ENCODE results near the gene SORCS3. TPM values are rescaled to one million over a fixed set of nuclear protein-coding genes. Genes with fewer than 3 reads are reported as not detected.

SORCS3 gene
- total and polyA plus RNA-seq, 11 donors: 0.03 to 0.19 (median 0.05) TPM; not detected in 8

GRCh38 chr10:105001269-105001668 lies 360.2 kb downstream of the SORCS3 start:
- ATAC-seq: no peak
- Histone ChIP-seq H3K4me3 (no peak overlapping the region), H3K4me1 (no peaks in the 10 kb centered on the region), H3K9me3 (no peaks in the 10 kb centered on the region), H3K36me3 (no peaks in the 10 kb centered on the region), H3K27me3 (no peaks in the 10 kb centered on the region), H3K27ac (no peak overlapping the region)
- TF ChIP-seq CTCF (IDR thresholded peaks at IDR 0.05): no peak
- no peak for TF ChIP-seq POLR2A (IDR thresholded peaks at IDR 0.05)
- WGBS, 4 donors: 82 to 90% (median 86%) methylated on average over 2 of the region's 2 CpGs
- no peak for DNase-seq
- intact Hi-C loops (cut with DNase I): no loop called here

- H3K4me1 ChIP-seq: no peaks in the 10 kb centered on the region
- 27 to 63% (median 50%) methylated on average over 2 of the region's 2 CpGs for WGBS, 4 donors
- intact Hi-C loops (cut with DNase I): no loop called here
- H3K9me3 ChIP-seq: no peaks in the 10 kb centered on the region
- TF ChIP-seq CTCF (IDR thresholded peaks at IDR 0.05) (no peak), POLR2A (IDR thresholded peaks at IDR 0.05) (no peak)
- no peak for ATAC-seq
- no peak overlapping the region for H3K4me3 ChIP-seq
- H3K36me3 ChIP-seq: no peaks in the 10 kb centered on the region
- H3K27me3 ChIP-seq: no peaks in the 10 kb centered on the region
- DNase-seq: no peak
- no peak overlapping the region for H3K27ac ChIP-seq
Measured at GRCh38 chr10:105010411-105011121, 369.5 kb downstream of the SORCS3 start.

GRCh38 chr10:105017116-105017515 lies 376.0 kb downstream of the SORCS3 start:
- no peak for ATAC-seq
- H3K4me3 ChIP-seq: no peak overlapping the region
- H3K27me3 ChIP-seq: no peaks in the 10 kb centered on the region
- no peak overlapping the region for H3K27ac ChIP-seq
- intact Hi-C loops (cut with DNase I): no loop called here
- H3K36me3 ChIP-seq: no peaks in the 10 kb centered on the region
- TF ChIP-seq CTCF (IDR thresholded peaks at IDR 0.05) (no peak), POLR2A (IDR thresholded peaks at IDR 0.05) (no peak)
- H3K4me1 ChIP-seq: no peaks in the 10 kb centered on the region
- 41 to 91% (median 77%) methylated on average over 2 of the region's 2 CpGs for WGBS, 4 donors
- DNase-seq: no peak
- no peaks in the 10 kb centered on the region for H3K9me3 ChIP-seq

- no peak for TF ChIP-seq CTCF (IDR thresholded peaks at IDR 0.05)
- TF ChIP-seq POLR2A (IDR thresholded peaks at IDR 0.05): no peak
Measured at GRCh38 chr10:105017691-105018090, 376.6 kb downstream of the SORCS3 start.

More at GRCh38 chr10:105017691-105018090, 376.6 kb downstream of the SORCS3 start:
- H3K4me1 ChIP-seq: no peaks in the 10 kb centered on the region
- no peak overlapping the region for H3K4me3 ChIP-seq
- no peak overlapping the region for H3K27ac ChIP-seq
- intact Hi-C loops (cut with DNase I): no loop called here
- H3K27me3 ChIP-seq: no peaks in the 10 kb centered on the region
- DNase-seq (no peak), ATAC-seq (no peak)
- H3K36me3 ChIP-seq: no peaks in the 10 kb centered on the region
- no peaks in the 10 kb centered on the region for H3K9me3 ChIP-seq
